DMS153 treated with DMSO at 0.1 percent for 48 hours (cell line): Measurements from ENCODE around the gene CCDC87.
A peak's percentile ranks its signal among the peaks of the same experiment; 100 is the strongest.
"Not testable (repeated sequence)": the region's sequence is repeated elsewhere in the genome, so short reads cannot be mapped to it uniquely, and the experiment has no call there.

Source experiments
- DNase-seq: peaks from one replicate; lab custom pipeline; 2025; ENCODE audit not compliant: unreplicated experiment; lab: John Stamatoyannopoulos, UW

The CCDC87 gene

DNA sequence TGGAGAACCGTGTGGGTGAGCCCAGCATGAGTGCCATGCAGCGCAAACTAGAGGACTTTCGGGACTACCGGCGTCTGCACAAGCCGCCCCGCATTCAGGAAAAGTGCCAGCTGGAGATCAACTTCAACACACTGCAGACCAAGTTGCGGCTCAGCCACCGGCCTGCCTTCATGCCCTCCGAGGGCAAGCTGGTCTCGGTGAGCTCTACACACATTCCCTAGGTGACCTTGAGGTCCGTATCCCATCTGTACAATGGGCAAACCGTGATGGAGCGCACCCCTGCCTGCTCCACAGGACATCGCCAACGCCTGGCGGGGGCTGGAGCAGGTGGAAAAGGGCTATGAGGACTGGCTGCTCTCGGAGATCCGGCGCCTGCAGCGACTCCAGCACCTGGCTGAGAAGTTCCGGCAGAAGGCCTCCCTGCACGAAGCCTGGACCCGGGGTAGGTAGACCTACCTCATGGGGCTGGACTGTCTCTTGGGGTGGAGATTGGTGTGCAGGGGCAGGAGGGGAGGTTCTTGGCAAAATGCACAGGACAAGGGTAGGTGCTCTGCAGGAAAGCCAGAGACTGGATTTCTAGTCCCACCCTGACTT is 35.0 kb downstream of the CCDC87 start:
- no peak for DNase-seq

- no peak for DNase-seq
Observed at GRCh38 chr11:66556086-66556485, 36.8 kb downstream of the CCDC87 start.

DNA sequence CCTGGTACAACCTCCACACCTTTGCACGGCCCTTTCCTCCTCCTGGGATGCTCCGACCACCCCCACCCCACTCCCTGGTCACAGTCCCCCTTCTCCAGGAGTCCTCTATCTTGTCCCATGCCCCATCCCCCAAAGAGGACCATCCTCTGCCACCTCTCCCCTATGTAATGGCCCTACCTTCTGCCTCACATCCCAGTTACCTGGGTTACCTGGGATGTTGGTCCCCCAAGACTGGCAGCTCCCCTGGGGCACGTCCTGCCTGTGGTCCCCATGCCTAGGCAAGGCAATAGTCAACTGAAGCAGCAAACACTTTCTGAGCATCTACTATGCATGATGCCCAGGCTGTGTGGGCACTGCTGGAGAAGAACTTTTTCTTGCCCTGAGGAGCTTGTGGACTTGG is 37.4 kb downstream of the CCDC87 start:
- no peak for DNase-seq

DNA sequence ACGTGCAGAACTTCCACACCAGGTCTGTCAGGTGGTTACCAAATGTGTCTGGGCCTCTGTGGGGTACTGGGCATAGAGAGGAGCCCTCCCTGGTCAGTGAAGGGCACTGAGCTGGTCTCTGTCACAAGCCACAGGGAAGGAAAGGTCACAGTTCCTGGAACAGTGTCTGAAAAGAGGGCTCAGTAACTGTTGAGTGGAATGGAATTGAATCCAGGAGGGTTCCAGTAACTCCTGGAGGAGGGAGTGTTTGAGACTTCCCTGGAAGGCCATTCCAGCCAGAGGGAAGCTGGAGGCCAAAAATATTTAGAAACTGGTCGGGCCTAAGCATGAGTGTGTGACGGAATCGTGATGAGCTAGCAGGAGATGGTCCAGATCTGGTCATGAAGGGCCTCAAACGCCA is 38.3 kb downstream of the CCDC87 start:
- DNase-seq = no peak

- DNase-seq = no peak
Observed at GRCh38 chr11:66550887-66551286, 42.0 kb downstream of the CCDC87 start.

DNA sequence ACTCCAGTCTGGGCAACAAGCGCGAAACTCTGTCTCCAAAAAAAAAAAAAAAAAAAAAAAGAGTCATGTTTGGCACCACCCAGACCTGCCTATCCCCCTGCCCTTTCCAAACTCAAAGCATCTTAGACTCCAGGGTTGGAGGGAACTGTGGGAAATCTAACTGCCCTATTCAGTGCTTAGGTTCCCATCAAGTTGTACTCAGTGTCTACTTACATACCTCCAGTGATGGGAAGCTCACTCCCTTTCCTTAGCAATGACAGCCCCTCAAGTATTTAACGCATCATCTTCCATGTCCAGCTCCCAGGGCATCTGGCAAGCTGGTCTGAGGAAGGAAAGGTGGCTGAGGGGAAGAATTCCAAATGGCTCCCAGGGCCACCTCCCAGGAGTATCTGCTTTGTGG is 43.2 kb downstream of the CCDC87 start:
- no peak for DNase-seq

- no peak for DNase-seq
Observed at GRCh38 chr11:66548774-66549630, 43.9 kb downstream of the CCDC87 start.

DNA sequence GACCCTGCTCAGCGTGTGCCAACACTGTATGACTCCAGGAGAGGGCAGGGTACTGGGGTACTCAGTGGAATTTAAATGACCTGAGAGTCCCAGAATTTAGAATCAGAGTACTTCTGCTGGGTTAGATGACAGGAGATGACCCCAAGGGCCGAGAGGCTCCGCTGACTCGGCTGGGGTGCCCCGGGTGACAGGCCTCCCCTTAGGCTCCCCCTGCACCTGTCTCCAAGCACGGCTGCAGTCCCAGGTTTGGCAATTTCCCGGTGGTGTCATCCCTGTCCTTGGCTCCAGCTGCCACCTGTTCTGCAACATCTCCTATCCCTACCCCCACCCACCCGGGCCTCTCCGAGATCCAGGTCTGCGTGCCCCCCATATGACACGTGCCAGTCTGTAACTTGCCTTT is 44.8 kb downstream of the CCDC87 start:
- DNase-seq = no peak

DNA sequence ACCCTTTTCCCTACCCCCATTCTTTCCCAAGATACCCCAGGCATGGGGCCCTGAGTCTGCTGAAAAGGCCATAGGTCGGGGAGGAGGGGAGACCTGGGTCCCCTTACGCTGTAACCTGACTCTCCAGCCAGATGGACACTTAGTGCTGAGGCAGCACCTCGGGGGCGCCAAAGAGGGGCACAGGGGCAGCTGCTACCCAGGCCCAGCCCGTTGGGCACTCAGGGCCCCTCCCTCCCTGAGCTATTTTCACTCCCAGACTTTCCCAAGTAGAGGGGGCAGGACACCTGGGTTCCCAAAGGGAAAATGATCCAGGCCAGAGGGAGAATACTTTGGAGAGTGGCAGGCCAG is 45.2 kb downstream of the CCDC87 start:
- no peak for DNase-seq

- no peak for DNase-seq
Observed at GRCh38 chr11:66546966-66547661, 45.7 kb downstream of the CCDC87 start.

DNA sequence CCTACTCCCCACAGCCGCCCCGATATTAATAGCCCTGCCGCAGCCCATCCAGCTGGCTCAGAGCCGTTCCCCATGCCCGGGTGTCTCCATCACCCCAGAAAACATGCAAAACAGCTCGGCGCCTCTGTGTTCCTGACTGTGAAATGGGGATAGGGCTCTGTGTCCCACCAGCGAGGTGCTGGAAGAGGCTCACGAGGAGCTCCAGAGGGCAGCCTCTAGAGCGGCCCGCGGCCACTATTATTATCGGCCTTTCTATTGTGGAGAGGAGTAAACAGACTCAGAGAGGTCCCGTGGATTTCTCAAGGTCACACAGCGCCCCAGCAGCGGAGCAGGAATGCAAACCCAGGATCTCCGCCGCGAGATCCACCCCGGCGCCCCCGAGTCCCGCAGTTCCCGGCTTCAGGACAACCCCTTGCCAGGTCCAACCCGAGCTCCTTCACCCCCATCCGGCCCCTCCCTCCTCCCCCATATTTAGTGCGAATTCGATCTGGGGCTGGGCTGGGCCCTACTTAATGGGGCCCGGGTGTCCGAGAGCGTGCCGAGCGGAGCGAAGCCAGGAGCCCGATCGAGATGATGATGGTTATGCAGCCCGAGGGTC is 46.4 kb downstream of the CCDC87 start, which contains the start of gene ACTN3:
TSS of gene ACTN3 (plus strand) at position 536 of the 598 bp plus-strand sequence. CDS start at position 571, 35 bp downstream.
- no peak for DNase-seq

DNA sequence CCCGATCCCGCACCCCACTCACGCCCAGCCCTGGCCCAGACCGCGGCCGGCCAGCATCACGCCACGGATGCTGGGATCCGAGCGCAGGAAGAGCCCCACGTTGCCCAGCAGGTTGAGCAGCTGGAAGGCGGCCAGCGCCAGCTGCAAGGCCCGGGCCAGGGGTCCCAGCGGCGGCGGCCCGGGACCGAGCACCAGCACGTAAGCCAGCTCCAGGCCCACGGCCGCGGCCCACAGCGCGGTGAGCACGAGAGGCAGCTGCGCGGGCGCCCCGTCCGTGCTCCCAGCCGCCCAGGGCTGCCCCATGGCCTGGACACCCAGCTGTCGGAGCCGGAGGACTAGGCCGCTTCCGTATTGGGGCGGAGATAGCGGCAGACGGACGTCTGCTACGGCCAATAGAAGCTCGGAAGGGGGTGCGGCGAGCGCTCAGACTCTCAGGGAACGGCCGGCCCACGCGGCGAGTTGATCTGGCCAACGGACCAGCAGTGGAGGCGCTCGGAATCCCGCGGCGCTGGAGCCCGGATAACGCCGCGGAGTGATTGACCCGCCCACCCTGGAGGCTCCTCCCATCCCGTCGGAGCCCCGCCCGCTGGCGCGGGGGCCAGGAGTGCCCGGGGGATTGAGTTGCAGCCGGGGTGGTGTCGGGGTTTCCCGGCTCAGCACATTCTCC is 47.0 kb downstream of the CCDC87 start, which contains the start of gene ZDHHC24:
TSS of gene ZDHHC24 (minus strand) at position 348 of the 667 bp plus-strand sequence. CDS start at position 303, 45 bp downstream.
- DNase-seq = peak; percentile 89

DNA sequence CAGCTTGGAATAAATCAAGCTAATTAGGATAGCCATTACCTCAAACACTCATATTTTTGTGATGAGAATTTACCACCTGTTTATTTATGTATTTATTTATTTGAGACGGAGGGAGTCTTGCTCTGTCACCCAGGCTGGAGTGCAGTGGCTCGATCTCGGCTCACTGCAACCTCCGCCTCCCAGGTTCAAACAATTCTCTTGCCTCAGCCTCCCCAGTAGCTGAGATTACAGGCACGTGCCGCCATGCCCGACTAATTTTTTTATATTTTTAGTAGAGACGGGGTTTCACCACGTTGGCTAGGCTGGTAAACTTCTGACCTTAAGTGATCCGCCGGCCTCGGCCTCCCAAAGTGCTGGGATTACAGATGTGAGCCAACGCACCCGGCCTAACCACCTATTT is 47.9 kb downstream of the CCDC87 start:
- DNase-seq = not testable (repeated sequence)

- DNase-seq = no peak
Observed at GRCh38 chr11:66543263-66544107, 49.4 kb downstream of the CCDC87 start.

- DNase-seq = no peak
Observed at GRCh38 chr11:66542362-66542761, 50.5 kb downstream of the CCDC87 start.

- DNase-seq = no peak
Observed at GRCh38 chr11:66541892-66542291, 51.0 kb downstream of the CCDC87 start.

GRCh38 chr11:66540598-66540997 is 52.3 kb downstream of the CCDC87 start:
- not testable (repeated sequence) for DNase-seq
